Gastroesophageal sphincter (tissue), 4 donors: Measurements from ENCODE around the gene OR2A5. TPM values are rescaled to one million over a fixed set of nuclear protein-coding genes. Genes with fewer than 3 reads are reported as not detected.

Source experiments
- ATAC-seq: fragments of 150-250 bp; one replicate; pipeline ENCODE4 v1.9.1; 2016; ENCODE audit warnings: mild to moderate bottlenecking, moderate library complexity
- H3K27ac ChIP-seq, 4 donors: fragments of 200-600 bp; sonication (generic) in 3 of 4; 1 replicate in 3 of 4; 2 replicates in 1 of 4; pipeline ENCODE4 v1.5.1; 2016 to 2019
- H3K27me3 ChIP-seq: fragments of 200-600 bp; sonication (generic); one replicate; pipeline ENCODE4 v1.5.1; 2019
- H3K36me3 ChIP-seq, 2 donors: fragments of 200-600 bp; sonication (generic); one replicate each; pipeline ENCODE4 v1.5.1; 2019; ENCODE audit warnings: control low read depth in 1 of 2
- H3K4me1 ChIP-seq, 3 donors: fragments of 200-600 bp; sonication (generic); 1 replicate in 2 of 3; 2 replicates in 1 of 3; pipeline ENCODE4 v1.5.1; 2016 to 2019; ENCODE audit warnings: control low read depth in 2 of 3
- H3K4me3 ChIP-seq, 2 donors: fragments of 200-600 bp; sonication (generic); one replicate each; pipeline ENCODE4 v1.5.1; 2019; ENCODE audit warnings: mild to moderate bottlenecking in 1 of 2, moderate library complexity in 1 of 2
- H3K9me3 ChIP-seq, 3 donors: fragments of 200-600 bp; sonication (generic); one replicate each; pipeline ENCODE4 v1.5.1; 2017 to 2019; ENCODE audit warnings: control low read depth in 2 of 3
- EP300 ChIP-seq: sonication (generic); formaldehyde crosslinking; IDR thresholded peaks from one replicate; pipeline ENCODE4 v1.6.1; 2017; ENCODE audit warnings: antibody characterized with exemption, mild to moderate bottlenecking
- POLR2A ChIP-seq, 2 donors: fragments of 450-650 bp; IDR thresholded peaks; one replicate each; pipeline ENCODE4 v1.6.1; 2017; ENCODE audit warnings: antibody characterized with exemption in 2 of 2, mild to moderate bottlenecking in 2 of 2, moderate library complexity in 1 of 2
- POLR2AphosphoS5 ChIP-seq: sonication (generic); formaldehyde crosslinking; IDR thresholded peaks from one replicate; pipeline ENCODE4 v1.6.1; 2017; ENCODE audit warnings: antibody characterized with exemption
- WGBS, 2 donors: methylation state at CpG; one replicate each; pipeline ENCODE4 v1.1.5; 2018; ENCODE audit warnings: low coverage in 1 of 2; 5-methylcytosine and 5-hydroxymethylcytosine counted together
- total RNA-seq, 4 donors: library from RNA; depleted of rRNA; stranded (reverse); fragments of >200 nt; gene quantifications; one replicate each; pipeline ENCODE4 v1.1.0, GENCODE V29; 2016
- TF ChIP-seq, protein P1 (sequence below), 4 experiments: fragments of 200-600 bp in 2 of 4; fragments of 450-650 bp in 2 of 4; sonication (generic) in 1 of 4; IDR thresholded peaks; one replicate each; pipeline ENCODE4 v1.5.1; 2017 to 2019; ENCODE audit warnings: antibody characterized with exemption in 4 of 4, mild to moderate bottlenecking in 2 of 4, moderate library complexity in 2 of 4

The OR2A5 gene
- total RNA-seq, 4 donors from 2014 or later, result not detected

DNA sequence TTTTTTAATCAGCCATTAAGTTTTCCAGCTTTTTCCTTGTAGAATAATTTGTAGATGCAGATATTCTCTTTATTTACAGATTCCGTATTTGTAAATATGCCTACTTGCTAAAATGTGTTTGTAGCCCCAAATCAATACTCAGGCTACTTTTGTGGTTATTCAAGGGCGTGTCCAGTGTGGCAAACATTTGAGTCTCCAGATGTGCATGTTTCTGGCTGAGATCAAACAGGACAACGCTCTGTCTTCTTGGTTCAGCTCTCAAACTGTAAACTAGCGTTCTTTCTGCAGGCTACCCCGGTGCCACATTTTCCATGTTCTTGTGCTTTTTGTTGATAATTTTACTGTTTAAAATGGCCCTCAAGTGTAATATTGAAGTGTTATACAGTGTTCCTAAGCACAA lies 16.2 kb upstream of the OR2A5 start:
- Histone ChIP-seq H3K9me3 (no peaks in the 10 kb centered on the region), H3K4me1 (no peaks in the 10 kb centered on the region), H3K4me3 (no peak overlapping the region), H3K27me3 (no peaks in the 10 kb centered on the region), H3K36me3 (no peaks in the 10 kb centered on the region), H3K27ac (no peak overlapping the region)
- no peak for TF ChIP-seq EP300
- TF ChIP-seq, protein P1, sequence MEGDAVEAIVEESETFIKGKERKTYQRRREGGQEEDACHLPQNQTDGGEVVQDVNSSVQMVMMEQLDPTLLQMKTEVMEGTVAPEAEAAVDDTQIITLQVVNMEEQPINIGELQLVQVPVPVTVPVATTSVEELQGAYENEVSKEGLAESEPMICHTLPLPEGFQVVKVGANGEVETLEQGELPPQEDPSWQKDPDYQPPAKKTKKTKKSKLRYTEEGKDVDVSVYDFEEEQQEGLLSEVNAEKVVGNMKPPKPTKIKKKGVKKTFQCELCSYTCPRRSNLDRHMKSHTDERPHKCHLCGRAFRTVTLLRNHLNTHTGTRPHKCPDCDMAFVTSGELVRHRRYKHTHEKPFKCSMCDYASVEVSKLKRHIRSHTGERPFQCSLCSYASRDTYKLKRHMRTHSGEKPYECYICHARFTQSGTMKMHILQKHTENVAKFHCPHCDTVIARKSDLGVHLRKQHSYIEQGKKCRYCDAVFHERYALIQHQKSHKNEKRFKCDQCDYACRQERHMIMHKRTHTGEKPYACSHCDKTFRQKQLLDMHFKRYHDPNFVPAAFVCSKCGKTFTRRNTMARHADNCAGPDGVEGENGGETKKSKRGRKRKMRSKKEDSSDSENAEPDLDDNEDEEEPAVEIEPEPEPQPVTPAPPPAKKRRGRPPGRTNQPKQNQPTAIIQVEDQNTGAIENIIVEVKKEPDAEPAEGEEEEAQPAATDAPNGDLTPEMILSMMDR (IDR thresholded peaks at IDR 0.05), result no peak
- no peak for TF ChIP-seq POLR2AphosphoS5
- no peak for TF ChIP-seq POLR2A (IDR thresholded peaks at IDR 0.05)
- WGBS, 2 donors, result 81 to 90% methylated on average over 5 of the region's 5 CpGs
- ATAC-seq, result no peak

DNA sequence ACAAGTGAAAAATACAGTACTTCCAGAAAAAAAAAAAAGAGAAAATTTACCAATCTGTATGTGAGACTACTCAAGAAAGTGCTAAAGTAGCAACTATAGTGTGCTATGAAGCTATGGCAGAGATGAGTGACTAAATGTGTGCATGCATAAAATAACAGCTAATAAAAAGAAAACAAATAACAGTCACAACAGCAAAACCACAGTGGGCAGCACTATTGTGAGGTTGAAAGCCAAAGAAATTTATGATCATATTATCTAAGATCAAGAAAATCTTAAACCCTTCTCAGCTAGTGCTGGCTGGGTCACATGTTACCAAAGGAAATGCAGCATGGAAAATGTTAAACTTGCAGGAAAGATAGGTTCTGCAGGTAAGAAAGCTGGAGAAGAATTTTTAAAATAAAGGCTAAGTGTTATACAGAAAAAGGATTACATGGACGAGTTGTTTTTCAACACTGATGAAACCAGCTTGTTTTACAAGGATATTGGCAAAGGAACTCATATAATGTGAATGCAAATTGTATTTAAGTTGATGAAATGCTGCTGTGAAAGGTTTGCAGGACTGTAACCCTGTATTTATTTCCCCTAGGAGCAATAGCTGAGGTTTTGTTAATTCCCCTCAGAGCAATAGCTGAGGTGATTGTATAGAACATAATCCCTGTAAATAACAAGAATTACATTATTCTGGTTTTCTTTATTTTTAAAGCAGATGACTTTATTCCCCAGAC lies 15.6 kb upstream of the OR2A5 start:
- no peak overlapping the region for H3K4me3 ChIP-seq
- 52 to 55% methylated on average over 1 of the region's 1 CpG for WGBS, 2 donors
- H3K27me3 ChIP-seq, result no peaks in the 10 kb centered on the region
- H3K4me1 ChIP-seq, result no peaks in the 10 kb centered on the region
- H3K36me3 ChIP-seq, result no peaks in the 10 kb centered on the region
- no peak for TF ChIP-seq POLR2AphosphoS5
- no peak for TF ChIP-seq EP300
- TF ChIP-seq, protein P1 (IDR thresholded peaks at IDR 0.05), result no peak
- TF ChIP-seq POLR2A (IDR thresholded peaks at IDR 0.05), result no peak
- H3K9me3 ChIP-seq, result no peaks in the 10 kb centered on the region
- no peak for ATAC-seq
- H3K27ac ChIP-seq, result no peak overlapping the region

DNA sequence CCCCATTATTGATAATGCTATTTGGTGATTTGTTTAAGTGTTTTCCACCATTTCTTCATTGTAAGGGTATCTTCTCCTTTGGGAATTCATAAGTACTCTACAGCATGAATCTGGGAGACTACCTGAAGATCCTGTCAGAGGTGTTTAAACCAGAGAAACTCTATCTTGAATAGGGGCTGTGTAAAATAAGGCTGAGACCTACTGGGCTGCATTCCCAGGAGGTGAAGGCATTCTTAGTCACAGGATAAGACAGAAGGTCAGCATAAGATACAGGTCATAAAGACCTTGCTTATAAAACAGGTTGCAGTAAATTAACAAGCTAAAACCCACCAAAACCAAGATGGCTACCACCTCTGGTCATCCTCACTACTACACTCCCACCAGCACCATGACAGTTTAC lies 13.4 kb upstream of the OR2A5 start:
- Histone ChIP-seq H3K27ac (no peak overlapping the region), H3K36me3 (no peaks in the 10 kb centered on the region), H3K9me3 (no peaks in the 10 kb centered on the region), H3K4me1 (no peaks in the 10 kb centered on the region), H3K4me3 (no peak overlapping the region), H3K27me3 (no peaks in the 10 kb centered on the region)
- TF ChIP-seq EP300 (no peak), POLR2A (IDR thresholded peaks at IDR 0.05) (no peak), POLR2AphosphoS5 (no peak)
- TF ChIP-seq, protein P1 (IDR thresholded peaks at IDR 0.05), result no peak
- ATAC-seq, result no peak

GRCh38 chr7:144036302-144036885 lies 12.4 kb upstream of the OR2A5 start:
- Histone ChIP-seq H3K36me3 (no peaks in the 10 kb centered on the region), H3K27ac (no peak overlapping the region), H3K27me3 (no peaks in the 10 kb centered on the region), H3K4me3 (no peak overlapping the region), H3K4me1 (no peaks in the 10 kb centered on the region), H3K9me3 (no peaks in the 10 kb centered on the region)
- WGBS, 2 donors, result 67 to 80% methylated on average over 1 of the region's 1 CpG
- no peak for ATAC-seq
- TF ChIP-seq EP300 (no peak), POLR2A (IDR thresholded peaks at IDR 0.05) (no peak), POLR2AphosphoS5 (no peak)
- TF ChIP-seq, protein P1 (IDR thresholded peaks at IDR 0.05), result no peak

DNA sequence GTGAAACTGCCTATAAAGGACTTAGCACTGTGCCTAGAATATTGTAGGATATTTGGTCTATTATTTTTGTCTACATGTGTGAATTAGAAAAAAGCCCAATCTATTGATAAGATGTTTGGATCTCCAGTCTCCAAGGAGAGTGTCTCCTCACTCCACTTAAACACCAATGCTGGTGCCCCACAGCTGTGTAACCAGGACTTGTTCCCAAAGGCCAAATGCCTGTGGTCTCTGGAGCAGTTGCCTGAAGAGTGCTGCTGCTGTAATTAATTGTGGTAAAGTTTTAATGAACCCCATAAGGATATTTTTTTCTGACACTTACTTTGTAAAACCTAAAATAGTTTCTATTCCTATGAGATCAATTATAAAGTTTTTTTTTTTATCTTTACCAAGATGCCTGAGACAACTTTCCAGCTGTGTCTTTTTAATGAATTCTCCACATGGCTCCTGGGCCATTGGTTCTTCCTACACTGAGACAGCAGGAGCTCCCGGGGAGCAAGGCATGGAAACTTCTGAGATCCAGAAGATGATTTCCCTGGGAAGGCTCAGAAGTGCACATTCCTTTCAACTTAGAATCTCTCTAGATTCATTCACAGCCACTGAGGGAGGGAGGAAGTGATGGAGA lies 11.2 kb upstream of the OR2A5 start:
- Histone ChIP-seq H3K4me1 (no peaks in the 10 kb centered on the region), H3K4me3 (no peak overlapping the region), H3K27me3 (no peaks in the 10 kb centered on the region), H3K27ac (no peak overlapping the region), H3K36me3 (no peaks in the 10 kb centered on the region), H3K9me3 (no peaks in the 10 kb centered on the region)
- no peak for ATAC-seq
- TF ChIP-seq, protein P1 (IDR thresholded peaks at IDR 0.05), result no peak
- TF ChIP-seq POLR2AphosphoS5, result no peak
- TF ChIP-seq POLR2A (IDR thresholded peaks at IDR 0.05), result no peak
- 29 to 40% methylated on average over 1 of the region's 1 CpG for WGBS, 2 donors
